Activated T-cell treated with anti-CD3 and anti-CD28 coated beads, Interleukin-2, amount 50 U/mL, for 48 hours (primary cell): ENCODE measurements around the gene ACTR1A.
"Not testable (repeated sequence)": the region's sequence is repeated elsewhere in the genome, so short reads cannot be mapped to it uniquely, and the experiment has no call there.

Source experiments
- DNase-seq, 2 experiments: peaks; one replicate each; pipeline ENCODE4 v3.0.0-alpha.2; 2020

The ACTR1A gene

GRCh38 chr10:102514487-102515311 is 12.2 kb upstream of the ACTR1A start:
- DNase-seq = no peak

- DNase-seq = no peak
These were observed 9.2 kb upstream of the ACTR1A start for GRCh38 chr10:102511583-102512274.

GRCh38 chr10:102509387-102509786 is 6.9 kb upstream of the ACTR1A start:
- DNase-seq = no peak

- DNase-seq = no peak
These were observed 6.0 kb upstream of the ACTR1A start for GRCh38 chr10:102508506-102508905.

- DNase-seq = no peak
These were observed 5.0 kb upstream of the ACTR1A start for GRCh38 chr10:102507521-102507920.

- no peak for DNase-seq
These were observed 3.1 kb upstream of the ACTR1A start for GRCh38 chr10:102505462-102506115.

- DNase-seq = no peak
These were observed 2.4 kb upstream of the ACTR1A start for GRCh38 chr10:102504976-102505300.

GRCh38 chr10:102504179-102504975 is 1.9 kb upstream of the ACTR1A start:
- peak; percentile 49 to 61 for DNase-seq

- peak; percentile 99 to 100 for DNase-seq
These were observed 1.0 kb upstream of the ACTR1A start, which contains the start of gene SUFU for GRCh38 chr10:102503264-102504178. TSS of gene SUFU (plus strand) at chr10:102503972. CDS start at chr10:102504153, 181 bp downstream.

- DNase-seq = peak; percentile 99
These were observed 529 bp downstream of the ACTR1A start for GRCh38 chr10:102502029-102502336.

GRCh38 chr10:102501201-102502028 is 1.1 kb downstream of the ACTR1A start:
- no peak for DNase-seq

- DNase-seq = not testable (repeated sequence)
These were observed 1.8 kb downstream of the ACTR1A start for GRCh38 chr10:102500686-102501085.

- no peak for DNase-seq
These were observed 3.2 kb downstream of the ACTR1A start for GRCh38 chr10:102499356-102499755.

- no peak for DNase-seq
These were observed 5.0 kb downstream of the ACTR1A start for GRCh38 chr10:102497545-102497944.

GRCh38 chr10:102493771-102494170 is 8.7 kb downstream of the ACTR1A start:
- no peak for DNase-seq

GRCh38 chr10:102492983-102493382 is 9.5 kb downstream of the ACTR1A start:
- DNase-seq = no peak

GRCh38 chr10:102492344-102492939 is 10.1 kb downstream of the ACTR1A start:
- no peak for DNase-seq

- DNase-seq = no peak
These were observed 11.4 kb downstream of the ACTR1A start for GRCh38 chr10:102491136-102491535.

- no peak for DNase-seq
These were observed 17.3 kb downstream of the ACTR1A start for GRCh38 chr10:102485093-102485784.

- no peak for DNase-seq
These were observed 18.5 kb downstream of the ACTR1A start for GRCh38 chr10:102484021-102484420.
